Activated CD8-positive, alpha-beta memory T cell treated with anti-CD3 and anti-CD28 coated beads, Interleukin-2, amount 50 U/mL, for 4 hours (primary cell): Measurements from ENCODE around the gene RTEL1.

Experiments used
- DNase-seq: peaks from one replicate; pipeline ENCODE4 v3.0.0-alpha.2; 2020

RTEL1 gene

DNA sequence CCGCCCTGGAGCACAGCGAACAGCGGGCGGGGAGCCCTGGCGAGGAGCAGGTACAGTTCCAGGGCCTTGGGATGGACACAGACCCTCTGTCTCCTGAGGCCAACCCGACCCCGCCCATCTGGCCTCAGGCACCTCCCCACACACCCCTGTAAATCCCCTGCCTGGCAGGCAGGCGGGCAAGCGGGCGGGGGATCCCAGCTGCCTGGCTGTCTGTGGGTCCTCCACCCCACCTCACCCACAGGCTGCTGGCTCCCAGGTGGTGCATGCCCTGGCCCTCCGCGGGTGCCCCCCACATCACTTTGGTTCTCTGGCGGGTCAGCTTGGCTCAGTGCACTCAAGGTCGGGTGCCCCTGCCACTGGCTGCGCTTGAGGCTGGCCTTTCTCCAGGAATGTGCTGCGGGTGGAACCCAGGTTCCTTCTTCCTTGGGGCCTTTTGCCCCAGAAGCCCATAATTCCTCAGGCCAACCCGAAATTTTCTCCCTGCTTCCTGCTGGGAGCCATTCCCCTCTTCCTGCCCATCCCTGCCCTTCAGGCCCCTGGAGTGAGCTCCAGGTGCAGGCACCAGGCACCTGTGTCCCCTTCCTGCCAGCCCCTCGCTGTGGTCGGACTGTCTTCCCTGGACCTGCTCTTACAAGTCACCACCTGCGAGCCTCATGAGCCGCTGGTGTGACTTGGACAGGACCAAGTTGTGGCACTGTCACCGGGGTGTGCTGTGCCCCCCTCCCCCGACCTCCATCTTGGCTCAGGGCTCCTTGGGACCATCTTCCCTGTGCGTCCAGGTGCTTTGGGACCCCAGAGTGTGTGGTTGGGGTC is 33.0 kb downstream of the RTEL1 start:
- DNase-seq: no peak

GRCh38 chr20:63691711-63692435 is 33.8 kb downstream of the RTEL1 start:
- no peak for DNase-seq

DNA sequence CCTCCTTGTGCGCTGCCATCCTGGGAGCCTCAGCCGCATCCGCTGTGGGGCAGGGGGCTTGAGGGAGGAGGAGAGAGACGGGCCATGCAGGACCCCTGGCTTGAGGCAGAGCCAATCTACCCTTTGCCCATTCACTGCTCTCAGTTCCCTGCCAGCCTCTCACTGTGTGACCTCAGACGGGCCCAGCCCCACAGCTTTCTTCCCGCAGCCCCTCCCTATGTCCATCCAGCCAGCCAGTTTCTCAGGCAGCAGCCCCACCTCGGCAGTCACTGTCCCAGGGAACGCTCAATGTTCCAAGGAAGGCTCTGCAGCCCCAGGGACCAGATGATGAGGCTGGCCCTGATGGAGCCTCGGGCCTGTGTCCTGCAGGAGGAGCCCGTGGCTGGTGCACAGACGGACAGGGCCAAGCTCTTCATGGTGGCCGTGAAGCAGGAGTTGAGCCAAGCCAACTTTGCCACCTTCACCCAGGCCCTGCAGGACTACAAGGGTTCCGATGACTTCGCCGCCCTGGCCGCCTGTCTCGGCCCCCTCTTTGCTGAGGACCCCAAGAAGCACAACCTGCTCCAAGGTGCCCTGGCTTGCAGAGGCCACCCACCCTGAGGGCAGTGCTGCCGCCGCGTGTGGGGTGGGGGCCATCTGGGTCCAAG is 34.4 kb downstream of the RTEL1 start:
- no peak for DNase-seq

- no peak for DNase-seq
These were observed 35.1 kb downstream of the RTEL1 start for GRCh38 chr20:63693083-63693732.

- DNase-seq: no peak
These were observed 35.8 kb downstream of the RTEL1 start for GRCh38 chr20:63693733-63694583.

- DNase-seq: no peak
These were observed 36.7 kb downstream of the RTEL1 start for GRCh38 chr20:63694584-63695423.

DNA sequence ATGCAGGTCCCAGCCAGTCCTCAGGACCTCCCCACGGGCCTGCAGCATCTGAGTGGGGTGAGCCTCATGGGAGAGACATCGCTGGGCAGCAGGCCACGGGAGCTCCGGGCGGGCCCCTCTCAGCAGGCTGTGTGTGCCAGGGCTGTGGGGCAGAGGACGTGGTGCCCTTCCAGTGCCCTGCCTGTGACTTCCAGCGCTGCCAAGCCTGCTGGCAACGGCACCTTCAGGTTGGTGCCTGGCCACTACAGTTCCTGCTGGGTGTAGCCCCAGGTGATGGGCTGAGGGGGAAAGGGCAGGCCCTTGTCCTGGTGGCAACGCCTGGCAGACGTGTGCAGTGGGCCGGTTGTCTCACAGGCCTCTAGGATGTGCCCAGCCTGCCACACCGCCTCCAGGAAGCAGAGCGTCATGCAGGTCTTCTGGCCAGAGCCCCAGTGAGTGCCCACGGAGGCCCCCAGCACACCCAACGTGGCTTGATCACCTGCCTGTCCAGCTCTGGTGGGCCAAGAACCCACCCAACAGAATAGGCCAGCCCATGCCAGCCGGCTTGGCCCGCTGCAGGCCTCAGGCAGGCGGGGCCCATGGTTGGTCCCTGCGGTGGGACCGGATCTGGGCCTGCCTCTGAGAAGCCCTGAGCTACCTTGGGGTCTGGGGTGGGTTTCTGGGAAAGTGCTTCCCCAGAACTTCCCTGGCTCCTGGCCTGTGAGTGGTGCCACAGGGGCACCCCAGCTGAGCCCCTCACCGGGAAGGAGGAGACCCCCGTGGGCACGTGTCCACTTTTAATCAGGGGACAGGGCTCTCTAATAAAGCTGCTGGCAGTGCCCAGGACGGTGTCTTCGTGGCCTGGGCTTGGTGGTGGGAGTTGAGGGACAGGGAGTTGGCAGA is 37.6 kb downstream of the RTEL1 start:
- DNase-seq: no peak

- no peak for DNase-seq
These were observed 38.2 kb downstream of the RTEL1 start for GRCh38 chr20:63696306-63696627.

DNA sequence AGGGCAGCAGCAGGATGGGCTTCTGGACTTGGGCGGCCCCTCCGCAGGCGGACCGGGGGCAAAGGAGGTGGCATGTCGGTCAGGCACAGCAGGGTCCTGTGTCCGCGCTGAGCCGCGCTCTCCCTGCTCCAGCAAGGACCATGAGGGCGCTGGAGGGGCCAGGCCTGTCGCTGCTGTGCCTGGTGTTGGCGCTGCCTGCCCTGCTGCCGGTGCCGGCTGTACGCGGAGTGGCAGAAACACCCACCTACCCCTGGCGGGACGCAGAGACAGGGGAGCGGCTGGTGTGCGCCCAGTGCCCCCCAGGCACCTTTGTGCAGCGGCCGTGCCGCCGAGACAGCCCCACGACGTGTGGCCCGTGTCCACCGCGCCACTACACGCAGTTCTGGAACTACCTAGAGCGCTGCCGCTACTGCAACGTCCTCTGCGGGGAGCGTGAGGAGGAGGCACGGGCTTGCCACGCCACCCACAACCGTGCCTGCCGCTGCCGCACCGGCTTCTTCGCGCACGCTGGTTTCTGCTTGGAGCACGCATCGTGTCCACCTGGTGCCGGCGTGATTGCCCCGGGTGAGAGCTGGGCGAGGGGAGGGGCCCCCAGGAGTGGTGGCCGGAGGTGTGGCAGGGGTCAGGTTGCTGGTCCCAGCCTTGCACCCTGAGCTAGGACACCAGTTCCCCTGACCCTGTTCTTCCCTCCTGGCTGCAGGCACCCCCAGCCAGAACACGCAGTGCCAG is 38.7 kb downstream of the RTEL1 start, which contains the start of gene TNFRSF6B:
TSS of gene TNFRSF6B (plus strand) at position 25 of the 729 bp plus-strand sequence. CDS start at position 141, 116 bp downstream.
- no peak for DNase-seq

DNA sequence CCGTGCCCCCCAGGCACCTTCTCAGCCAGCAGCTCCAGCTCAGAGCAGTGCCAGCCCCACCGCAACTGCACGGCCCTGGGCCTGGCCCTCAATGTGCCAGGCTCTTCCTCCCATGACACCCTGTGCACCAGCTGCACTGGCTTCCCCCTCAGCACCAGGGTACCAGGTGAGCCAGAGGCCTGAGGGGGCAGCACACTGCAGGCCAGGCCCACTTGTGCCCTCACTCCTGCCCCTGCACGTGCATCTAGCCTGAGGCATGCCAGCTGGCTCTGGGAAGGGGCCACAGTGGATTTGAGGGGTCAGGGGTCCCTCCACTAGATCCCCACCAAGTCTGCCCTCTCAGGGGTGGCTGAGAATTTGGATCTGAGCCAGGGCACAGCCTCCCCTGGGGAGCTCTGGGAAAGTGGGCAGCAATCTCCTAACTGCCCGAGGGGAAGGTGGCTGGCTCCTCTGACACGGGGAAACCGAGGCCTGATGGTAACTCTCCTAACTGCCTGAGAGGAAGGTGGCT is 39.3 kb downstream of the RTEL1 start:
- no peak for DNase-seq

DNA sequence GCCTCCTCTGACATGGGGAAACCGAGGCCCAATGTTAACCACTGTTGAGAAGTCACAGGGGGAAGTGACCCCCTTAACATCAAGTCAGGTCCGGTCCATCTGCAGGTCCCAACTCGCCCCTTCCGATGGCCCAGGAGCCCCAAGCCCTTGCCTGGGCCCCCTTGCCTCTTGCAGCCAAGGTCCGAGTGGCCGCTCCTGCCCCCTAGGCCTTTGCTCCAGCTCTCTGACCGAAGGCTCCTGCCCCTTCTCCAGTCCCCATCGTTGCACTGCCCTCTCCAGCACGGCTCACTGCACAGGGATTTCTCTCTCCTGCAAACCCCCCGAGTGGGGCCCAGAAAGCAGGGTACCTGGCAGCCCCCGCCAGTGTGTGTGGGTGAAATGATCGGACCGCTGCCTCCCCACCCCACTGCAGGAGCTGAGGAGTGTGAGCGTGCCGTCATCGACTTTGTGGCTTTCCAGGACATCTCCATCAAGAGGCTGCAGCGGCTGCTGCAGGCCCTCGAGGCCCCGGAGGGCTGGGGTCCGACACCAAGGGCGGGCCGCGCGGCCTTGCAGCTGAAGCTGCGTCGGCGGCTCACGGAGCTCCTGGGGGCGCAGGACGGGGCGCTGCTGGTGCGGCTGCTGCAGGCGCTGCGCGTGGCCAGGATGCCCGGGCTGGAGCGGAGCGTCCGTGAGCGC is 39.9 kb downstream of the RTEL1 start:
- DNase-seq: no peak

DNA sequence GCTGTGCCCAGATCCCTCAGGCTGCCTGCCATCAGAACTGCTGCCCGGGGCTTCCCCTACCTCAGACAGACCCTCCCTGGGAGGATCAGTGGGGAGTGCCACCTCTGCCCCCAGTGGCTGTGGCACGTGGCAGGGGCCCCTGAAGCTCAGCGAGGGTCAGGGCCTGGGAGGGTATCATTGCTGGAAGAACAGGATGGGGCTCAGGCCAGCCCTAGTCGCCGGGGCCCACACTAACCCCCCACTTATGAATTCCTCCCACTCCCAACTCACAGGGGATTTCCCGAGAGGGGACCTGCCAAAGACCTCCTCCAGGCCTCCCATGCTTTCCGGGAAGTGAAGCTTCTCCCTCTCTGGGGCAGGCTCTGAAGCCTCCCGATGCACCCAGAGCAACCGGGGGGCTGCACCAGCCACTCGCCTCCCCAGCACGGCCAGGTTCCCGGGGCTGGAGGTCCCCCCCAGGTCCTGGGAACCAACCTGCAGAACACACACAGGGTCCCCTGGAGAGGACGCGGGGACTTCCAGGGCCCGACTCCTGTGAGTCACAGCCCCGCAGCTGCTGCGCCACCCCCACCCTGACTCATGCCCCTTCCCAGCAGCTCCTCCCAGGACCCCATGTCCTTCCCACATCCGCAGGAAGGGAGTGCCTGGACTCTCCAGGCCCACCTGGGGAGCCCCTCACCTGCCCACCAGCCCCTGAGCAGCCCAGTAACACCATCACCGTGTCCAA is 40.8 kb downstream of the RTEL1 start:
- DNase-seq: no peak

DNA sequence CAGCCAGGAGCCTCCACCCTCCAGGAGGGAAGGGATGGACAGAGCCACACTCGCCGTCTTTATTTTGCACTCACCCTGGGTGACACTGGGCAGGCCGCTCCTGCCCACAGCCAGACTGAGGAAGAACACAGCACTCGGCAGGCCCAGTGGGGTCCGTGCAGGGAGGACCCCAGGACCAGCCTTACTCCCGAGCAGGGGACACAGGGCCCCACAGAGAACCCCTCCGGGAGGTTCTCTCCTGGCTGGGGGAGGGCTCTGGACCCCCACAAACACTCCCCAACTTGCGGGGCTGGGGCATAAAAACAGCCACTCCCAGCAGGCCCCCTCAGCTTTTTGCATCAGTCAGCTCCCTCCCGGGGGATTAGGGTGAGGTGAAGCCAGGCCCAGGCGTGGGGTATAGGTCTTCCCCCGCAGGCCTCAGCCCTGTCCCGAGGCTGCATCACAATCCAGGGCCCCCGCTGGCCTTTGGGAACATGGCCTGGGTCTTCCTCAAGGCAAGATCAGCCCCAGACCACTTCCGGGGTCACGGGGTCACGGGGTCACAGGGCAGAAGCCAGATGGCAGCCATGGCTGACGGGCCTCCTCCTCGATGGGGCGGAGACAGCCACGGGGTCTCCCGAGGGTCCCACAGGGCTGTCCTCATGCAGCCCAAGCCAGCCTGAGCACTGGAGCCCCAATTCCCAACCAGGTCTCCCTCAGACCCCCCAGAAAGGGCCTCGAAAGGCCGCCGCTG is 41.5 kb downstream of the RTEL1 start:
- DNase-seq: no peak

GRCh38 chr20:63700199-63701050 is 42.3 kb downstream of the RTEL1 start:
- no peak for DNase-seq

DNA sequence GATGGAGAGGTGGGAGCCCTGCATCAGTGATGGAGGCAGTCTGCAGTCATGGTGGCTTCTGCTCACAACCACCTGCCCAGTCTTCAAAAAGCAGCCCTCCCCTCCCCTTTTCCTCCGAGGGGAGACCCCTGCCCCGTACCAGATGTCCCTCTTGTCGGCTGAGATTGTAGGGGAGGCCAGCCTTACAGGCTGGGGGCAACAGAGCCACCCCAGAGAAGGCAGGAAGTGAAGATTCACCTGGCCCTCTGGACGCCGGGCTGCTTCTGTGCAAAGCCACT is 42.9 kb downstream of the RTEL1 start:
- no peak for DNase-seq

- DNase-seq: no peak
These were observed 43.4 kb downstream of the RTEL1 start for GRCh38 chr20:63701329-63702035.
